HL-60 (cell line): ENCODE data around the gene LY86.
A peak's percentile ranks its signal among the peaks of the same experiment; 100 is the strongest.

Experiments
- DNase-seq, 2 experiments: peaks; one replicate each; pipeline ENCODE4 v3.0.0-alpha.2; 2010 to 2020; ENCODE audit warnings: low read depth in 1 of 2, low spot score in 1 of 2
- H3K27ac ChIP-seq: fragments of 250-450 bp; sonication (Bioruptor Pico); replicated peaks from 2 replicates; pipeline ENCODE4 v1.5.1; 2020; ENCODE audit warnings: mild to moderate bottlenecking, moderate library complexity
- H3K27me3 ChIP-seq: fragments of 250-450 bp; sonication (Bioruptor Pico); 2 replicates; pipeline ENCODE4 v1.5.1; 2021; ENCODE audit warnings: mild to moderate bottlenecking, moderate library complexity; ENCODE audit not compliant: insufficient read depth, poor library complexity, severe bottlenecking
- H3K4me3 ChIP-seq: replicated peaks from 2 replicates; pipeline ENCODE4 v1.5.1; 2011; ENCODE audit warnings: mild to moderate bottlenecking, control low read depth, low read length; ENCODE audit not compliant: insufficient read depth
- GABPA ChIP-seq: IDR thresholded peaks from 2 replicates; pipeline ENCODE4 v1.6.1; 2012; ENCODE audit warnings: low read depth
- POLR2AphosphoS5 ChIP-seq: IDR thresholded peaks from 2 replicates; pipeline ENCODE4 v1.6.1; 2012; ENCODE audit warnings: low read depth
- SPI1 ChIP-seq: IDR thresholded peaks from 2 replicates; pipeline ENCODE4 v1.6.1; 2012; ENCODE audit warnings: low read depth, mild to moderate bottlenecking, borderline replicate concordance
- TF ChIP-seq, protein P1 (sequence below): IDR thresholded peaks from 2 replicates; pipeline ENCODE4 v1.6.1; 2012; ENCODE audit warnings: low read depth; ENCODE audit not compliant: insufficient replicate concordance
- TF ChIP-seq, protein P2 (sequence below): IDR thresholded peaks from one replicate; pipeline ENCODE4 v1.5.1; 2011; ENCODE audit warnings: low read length, control low read depth, inconsistent platforms; ENCODE audit not compliant: insufficient read depth

LY86 gene

DNA sequence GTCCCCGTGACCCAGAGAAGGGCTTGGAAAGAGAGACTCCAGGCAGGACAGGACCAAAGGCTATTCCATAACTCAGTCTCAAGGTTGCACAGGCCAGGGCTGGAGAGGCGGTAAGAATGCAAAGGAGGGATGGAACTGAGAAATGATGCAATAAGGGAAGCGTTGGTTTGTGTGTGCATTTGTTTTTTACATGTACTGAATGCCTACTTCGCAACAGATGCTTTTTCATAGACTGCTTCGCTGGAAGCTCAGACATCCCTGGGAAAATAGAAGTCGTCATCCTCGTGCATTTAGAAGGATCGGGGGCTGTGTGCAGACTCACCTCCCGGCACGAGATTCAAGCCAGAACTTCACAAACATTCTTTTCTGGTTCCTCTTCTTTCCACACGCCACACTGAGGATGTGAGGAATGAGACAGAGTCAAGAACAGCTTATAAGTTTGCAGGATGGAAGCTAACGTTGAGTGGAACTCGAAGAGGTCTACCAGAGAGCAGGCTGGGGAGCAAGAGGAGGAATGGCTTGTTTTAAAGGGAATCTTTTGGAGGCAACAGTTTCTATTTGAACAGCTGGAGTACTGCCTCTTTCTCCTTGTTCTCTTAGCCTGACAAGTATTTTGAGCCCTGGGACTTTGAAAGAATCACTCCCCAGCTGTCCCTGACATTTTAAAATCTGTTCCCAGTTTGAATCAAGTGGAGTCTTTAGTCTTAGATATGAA, 19.3 kb upstream of the LY86 start:
- DNase-seq, result peak in 1 of 2 experiments; percentile 37
- no peak overlapping the region for H3K4me3 ChIP-seq
- no peak for TF ChIP-seq SPI1
- TF ChIP-seq, protein P1, sequence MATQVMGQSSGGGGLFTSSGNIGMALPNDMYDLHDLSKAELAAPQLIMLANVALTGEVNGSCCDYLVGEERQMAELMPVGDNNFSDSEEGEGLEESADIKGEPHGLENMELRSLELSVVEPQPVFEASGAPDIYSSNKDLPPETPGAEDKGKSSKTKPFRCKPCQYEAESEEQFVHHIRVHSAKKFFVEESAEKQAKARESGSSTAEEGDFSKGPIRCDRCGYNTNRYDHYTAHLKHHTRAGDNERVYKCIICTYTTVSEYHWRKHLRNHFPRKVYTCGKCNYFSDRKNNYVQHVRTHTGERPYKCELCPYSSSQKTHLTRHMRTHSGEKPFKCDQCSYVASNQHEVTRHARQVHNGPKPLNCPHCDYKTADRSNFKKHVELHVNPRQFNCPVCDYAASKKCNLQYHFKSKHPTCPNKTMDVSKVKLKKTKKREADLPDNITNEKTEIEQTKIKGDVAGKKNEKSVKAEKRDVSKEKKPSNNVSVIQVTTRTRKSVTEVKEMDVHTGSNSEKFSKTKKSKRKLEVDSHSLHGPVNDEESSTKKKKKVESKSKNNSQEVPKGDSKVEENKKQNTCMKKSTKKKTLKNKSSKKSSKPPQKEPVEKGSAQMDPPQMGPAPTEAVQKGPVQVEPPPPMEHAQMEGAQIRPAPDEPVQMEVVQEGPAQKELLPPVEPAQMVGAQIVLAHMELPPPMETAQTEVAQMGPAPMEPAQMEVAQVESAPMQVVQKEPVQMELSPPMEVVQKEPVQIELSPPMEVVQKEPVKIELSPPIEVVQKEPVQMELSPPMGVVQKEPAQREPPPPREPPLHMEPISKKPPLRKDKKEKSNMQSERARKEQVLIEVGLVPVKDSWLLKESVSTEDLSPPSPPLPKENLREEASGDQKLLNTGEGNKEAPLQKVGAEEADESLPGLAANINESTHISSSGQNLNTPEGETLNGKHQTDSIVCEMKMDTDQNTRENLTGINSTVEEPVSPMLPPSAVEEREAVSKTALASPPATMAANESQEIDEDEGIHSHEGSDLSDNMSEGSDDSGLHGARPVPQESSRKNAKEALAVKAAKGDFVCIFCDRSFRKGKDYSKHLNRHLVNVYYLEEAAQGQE, result no peak
- TF ChIP-seq, protein P2, sequence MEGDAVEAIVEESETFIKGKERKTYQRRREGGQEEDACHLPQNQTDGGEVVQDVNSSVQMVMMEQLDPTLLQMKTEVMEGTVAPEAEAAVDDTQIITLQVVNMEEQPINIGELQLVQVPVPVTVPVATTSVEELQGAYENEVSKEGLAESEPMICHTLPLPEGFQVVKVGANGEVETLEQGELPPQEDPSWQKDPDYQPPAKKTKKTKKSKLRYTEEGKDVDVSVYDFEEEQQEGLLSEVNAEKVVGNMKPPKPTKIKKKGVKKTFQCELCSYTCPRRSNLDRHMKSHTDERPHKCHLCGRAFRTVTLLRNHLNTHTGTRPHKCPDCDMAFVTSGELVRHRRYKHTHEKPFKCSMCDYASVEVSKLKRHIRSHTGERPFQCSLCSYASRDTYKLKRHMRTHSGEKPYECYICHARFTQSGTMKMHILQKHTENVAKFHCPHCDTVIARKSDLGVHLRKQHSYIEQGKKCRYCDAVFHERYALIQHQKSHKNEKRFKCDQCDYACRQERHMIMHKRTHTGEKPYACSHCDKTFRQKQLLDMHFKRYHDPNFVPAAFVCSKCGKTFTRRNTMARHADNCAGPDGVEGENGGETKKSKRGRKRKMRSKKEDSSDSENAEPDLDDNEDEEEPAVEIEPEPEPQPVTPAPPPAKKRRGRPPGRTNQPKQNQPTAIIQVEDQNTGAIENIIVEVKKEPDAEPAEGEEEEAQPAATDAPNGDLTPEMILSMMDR, result no peak
- TF ChIP-seq POLR2AphosphoS5, result no peak
- no peak for TF ChIP-seq GABPA
- no peak overlapping the region for H3K27ac ChIP-seq
- no peaks in the 10 kb centered on the region for H3K27me3 ChIP-seq

DNA sequence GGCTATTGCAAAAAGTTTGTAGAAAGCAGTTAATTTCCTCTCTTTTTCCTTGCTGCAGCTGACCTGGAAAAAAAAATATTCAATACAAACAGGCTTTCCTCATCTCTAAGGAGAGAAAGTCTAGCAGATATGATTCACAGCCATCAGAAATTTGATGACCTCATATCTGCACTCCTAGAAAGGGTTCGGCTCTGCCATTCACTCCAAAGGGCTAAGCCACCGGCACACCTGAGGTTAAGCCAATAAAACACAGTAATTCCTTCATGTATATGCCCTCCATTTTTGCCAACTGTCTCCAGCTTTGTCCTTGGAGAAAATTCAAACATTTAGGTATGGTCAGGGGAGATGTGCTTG, 18.7 kb upstream of the LY86 start:
- H3K27me3 ChIP-seq, result no peaks in the 10 kb centered on the region
- DNase-seq, result no peak
- TF ChIP-seq POLR2AphosphoS5, result no peak
- TF ChIP-seq SPI1, result no peak
- TF ChIP-seq, protein P2, result no peak
- TF ChIP-seq GABPA, result no peak
- TF ChIP-seq, protein P1, result no peak

DNA sequence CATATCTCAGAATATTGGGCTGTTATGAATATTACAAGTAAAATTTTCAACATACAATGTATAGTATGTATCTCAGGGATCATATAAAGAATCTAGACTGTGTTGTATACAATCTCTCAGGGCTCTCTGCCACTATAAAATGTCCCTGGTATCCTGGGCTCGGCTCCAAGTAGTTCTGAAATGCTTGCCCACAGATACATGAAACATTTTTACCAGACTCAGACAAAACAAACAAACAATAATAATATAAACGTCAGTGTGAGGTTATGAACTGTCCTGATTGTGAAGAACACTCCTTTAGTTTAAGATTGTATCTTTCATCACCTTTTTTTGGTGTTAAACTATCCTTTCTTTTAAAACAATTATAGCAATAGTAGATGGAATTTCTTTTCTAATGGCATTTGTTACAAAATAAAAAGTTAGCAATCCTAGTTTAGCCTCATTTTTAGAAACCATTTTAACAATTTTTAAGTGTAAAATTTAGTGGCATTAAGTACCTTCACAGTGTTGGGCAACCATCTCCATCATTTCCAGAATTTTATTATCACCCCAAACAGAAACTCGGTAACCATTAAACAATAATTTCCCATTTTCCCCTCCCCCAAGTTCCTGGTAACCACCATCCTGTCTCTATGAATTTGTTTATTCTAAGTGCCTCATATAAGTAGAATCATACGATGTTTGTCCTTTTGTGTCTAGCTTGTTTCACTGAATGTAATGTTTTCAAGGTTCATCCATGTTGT, 17.4 kb upstream of the LY86 start:
- TF ChIP-seq POLR2AphosphoS5 (no peak), SPI1 (no peak), GABPA (no peak)
- TF ChIP-seq, protein P2, result no peak
- TF ChIP-seq, protein P1, result no peak
- no peak overlapping the region for H3K4me3 ChIP-seq
- H3K27ac ChIP-seq, result no peak overlapping the region
- no peak for DNase-seq
- no peaks in the 10 kb centered on the region for H3K27me3 ChIP-seq

More for the DNA sequence above, 18.7 kb upstream of the LY86 start:
- Histone ChIP-seq H3K4me3 (no peak overlapping the region), H3K27ac (no peak overlapping the region)
